ENCODE data around the gene APP.
"Not testable (repeated sequence)": the region's sequence is repeated elsewhere in the genome, so short reads cannot be mapped to it uniquely, and the experiment has no call there.

Gene APP

GRCh38 chr21:26164311-26164710 lies 6.3 kb downstream of the APP start:
- no peak for DNase-seq (ENCODE audit: low read depth in 2 of 2)

- no peak for DNase-seq (ENCODE audit: low read depth in 2 of 2)
These were observed 8.5 kb downstream of the APP start for GRCh38 chr21:26162081-26162480.

- no peak for DNase-seq (ENCODE audit: low read depth in 2 of 2)
These were observed 10.7 kb downstream of the APP start for GRCh38 chr21:26159869-26160268.

GRCh38 chr21:26157801-26158200 lies 12.8 kb downstream of the APP start:
- DNase-seq (ENCODE audit: low read depth in 2 of 2): no peak

- DNase-seq (ENCODE audit: low read depth in 2 of 2): no peak
These were observed 15.8 kb downstream of the APP start for GRCh38 chr21:26154753-26155152.

- no peak for DNase-seq (ENCODE audit: low read depth in 2 of 2)
These were observed 16.8 kb downstream of the APP start for GRCh38 chr21:26153758-26154157.

GRCh38 chr21:26148840-26149354 lies 21.7 kb downstream of the APP start:
- DNase-seq (ENCODE audit: low read depth in 2 of 2): no peak

GRCh38 chr21:26148071-26148839 lies 22.3 kb downstream of the APP start:
- DNase-seq (ENCODE audit: low read depth in 2 of 2): no peak

- DNase-seq (ENCODE audit: low read depth in 2 of 2): no peak
These were observed 23.0 kb downstream of the APP start for GRCh38 chr21:26147535-26147934.

- no peak for DNase-seq (ENCODE audit: low read depth in 2 of 2)
These were observed 23.9 kb downstream of the APP start for GRCh38 chr21:26146681-26147080.

- DNase-seq (ENCODE audit: low read depth in 2 of 2): no peak
These were observed 26.5 kb downstream of the APP start for GRCh38 chr21:26144031-26144430.

GRCh38 chr21:26142363-26142762 lies 28.2 kb downstream of the APP start:
- DNase-seq (ENCODE audit: low read depth in 2 of 2): no peak

- DNase-seq (ENCODE audit: low read depth in 2 of 2): no peak
These were observed 29.6 kb downstream of the APP start for GRCh38 chr21:26140926-26141325.

- DNase-seq (ENCODE audit: low read depth in 2 of 2): no peak
These were observed 30.4 kb downstream of the APP start for GRCh38 chr21:26140164-26140579.

GRCh38 chr21:26138615-26139257 lies 31.8 kb downstream of the APP start:
- no peak for DNase-seq (ENCODE audit: low read depth in 2 of 2)

- no peak for DNase-seq (ENCODE audit: low read depth in 2 of 2)
These were observed 33.0 kb downstream of the APP start for GRCh38 chr21:26137379-26138060.

- DNase-seq (ENCODE audit: low read depth in 2 of 2): no peak
These were observed 33.9 kb downstream of the APP start for GRCh38 chr21:26136671-26137070.

GRCh38 chr21:26135520-26135919 lies 35.0 kb downstream of the APP start:
- DNase-seq (ENCODE audit: low read depth in 2 of 2): no peak

GRCh38 chr21:26131554-26131953 lies 39.0 kb downstream of the APP start:
- DNase-seq (ENCODE audit: low read depth in 2 of 2): no peak

- DNase-seq (ENCODE audit: low read depth in 2 of 2): not testable (repeated sequence)
These were observed 39.5 kb downstream of the APP start for GRCh38 chr21:26131053-26131452.

- no peak for DNase-seq (ENCODE audit: low read depth in 2 of 2)
These were observed 40.2 kb downstream of the APP start for GRCh38 chr21:26130249-26130881.

GRCh38 chr21:26127918-26128317 lies 42.7 kb downstream of the APP start:
- no peak for DNase-seq (ENCODE audit: low read depth in 2 of 2)

Data from stimulated activated CD8-positive, alpha-beta memory T cell treated with anti-CD3 and anti-CD28 coated beads, Interleukin-15, amount 100 ng/mL, for 48 hours (primary cell).